ENCODE measurements around the gene HIVEP1.

DNA sequence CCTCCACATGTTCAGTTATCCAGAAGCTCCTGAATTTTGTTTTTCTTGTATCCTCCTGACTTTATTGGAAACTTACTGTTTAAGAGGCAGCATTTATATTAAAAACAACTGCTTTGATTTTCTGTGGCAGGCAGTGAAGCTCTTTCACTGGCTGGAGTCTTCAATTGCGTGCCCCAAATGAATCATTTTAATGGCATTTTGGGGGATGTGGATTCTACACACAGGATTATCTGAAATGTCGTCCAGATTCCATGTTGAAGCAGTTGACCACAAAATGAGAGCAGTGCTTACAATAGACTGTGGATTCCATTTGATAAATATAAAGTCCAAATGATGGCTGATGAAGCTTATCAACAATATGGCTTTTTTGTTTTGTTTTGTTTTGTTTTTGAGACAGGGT lies 41.0 kb upstream of the HIVEP1 start:
- no peak for TF ChIP-seq CTCF (IDR thresholded peaks at IDR 0.05)
- no peak for TF ChIP-seq EP300 (IDR thresholded peaks at IDR 0.05)
